H9 (cell line): Measurements from ENCODE around the gene TTC33. TPM values are rescaled to one million over a fixed set of nuclear protein-coding genes. Genes with fewer than 3 reads are reported as not detected.

ENCODE experiments used
- DNase-seq: peaks from one replicate; pipeline ENCODE4 v3.0.0-alpha.2; 2017
- H2AFZ ChIP-seq: one replicate; pipeline ENCODE4 v1.6.1; 2013; ENCODE audit warnings: mild to moderate bottlenecking, low read length, control low read depth, moderate library complexity
- H2AK5ac ChIP-seq: 2 replicates; pipeline ENCODE4 v1.6.1; 2013; ENCODE audit warnings: low read length, control low read depth, mixed read lengths; ENCODE audit not compliant: insufficient read length
- H2BK120ac ChIP-seq: one replicate; pipeline ENCODE4 v1.6.1; 2013; ENCODE audit warnings: low read depth, mild to moderate bottlenecking, low read length, control low read depth, inconsistent platforms; ENCODE audit not compliant: poor library complexity, severe bottlenecking
- H2BK12ac ChIP-seq: 2 replicates; pipeline ENCODE4 v1.6.1; 2013; ENCODE audit warnings: low read length, control low read depth, mixed read lengths, low read depth; ENCODE audit not compliant: insufficient read length
- H2BK15ac ChIP-seq: 2 replicates; pipeline ENCODE4 v1.6.1; 2013; ENCODE audit warnings: low read depth, low read length, control low read depth
- H2BK20ac ChIP-seq: one replicate; pipeline ENCODE4 v1.6.1; 2013; ENCODE audit warnings: low read depth, mild to moderate bottlenecking, low read length, control low read depth, inconsistent platforms; ENCODE audit not compliant: poor library complexity, severe bottlenecking
- H2BK5ac ChIP-seq: 2 replicates; pipeline ENCODE4 v1.6.1; 2013; ENCODE audit warnings: low read length, control low read depth, mixed read lengths; ENCODE audit not compliant: insufficient read length
- H3K14ac ChIP-seq: 2 replicates; pipeline ENCODE4 v1.6.1; 2013; ENCODE audit warnings: low read length, control low read depth; ENCODE audit not compliant: insufficient read depth
- H3K18ac ChIP-seq: 2 replicates; pipeline ENCODE4 v1.6.1; 2013; ENCODE audit warnings: low read depth, mild to moderate bottlenecking, mixed read lengths, low read length, control low read depth; ENCODE audit not compliant: insufficient read length
- H3K23ac ChIP-seq: 2 replicates; pipeline ENCODE4 v1.6.1; 2013; ENCODE audit warnings: low read length, control low read depth, mixed read lengths, low read depth; ENCODE audit not compliant: insufficient read length
- H3K23me2 ChIP-seq: 2 replicates; pipeline ENCODE4 v1.6.1; 2013; ENCODE audit warnings: low read depth, mild to moderate bottlenecking, mixed read lengths, low read length, control low read depth; ENCODE audit not compliant: insufficient read length, poor library complexity, severe bottlenecking
- H3K27ac ChIP-seq: 2 replicates; pipeline ENCODE4 v1.5.1; 2013; ENCODE audit warnings: low read length, control low read depth, mixed read lengths, low read depth; ENCODE audit not compliant: insufficient read length
- H3K27me3 ChIP-seq: 2 replicates; pipeline ENCODE4 v1.6.1; 2013; ENCODE audit warnings: low read length, control low read depth, inconsistent platforms; ENCODE audit not compliant: insufficient read depth
- H3K4ac ChIP-seq: 2 replicates; pipeline ENCODE4 v1.6.1; 2013; ENCODE audit warnings: low read depth, mild to moderate bottlenecking, control low read depth, inconsistent platforms, low read length, moderate library complexity
- H3K4me1 ChIP-seq: 2 replicates; pipeline ENCODE4 v1.6.1; 2013; ENCODE audit warnings: low read length, control low read depth, inconsistent platforms; ENCODE audit not compliant: insufficient read depth
- H3K4me2 ChIP-seq: 2 replicates; pipeline ENCODE4 v1.6.1; 2013; ENCODE audit warnings: low read length, control low read depth, mixed read lengths; ENCODE audit not compliant: insufficient read length, insufficient read depth
- H3K56ac ChIP-seq: 2 replicates; pipeline ENCODE4 v1.6.1; 2013; ENCODE audit warnings: low read depth, mild to moderate bottlenecking, mixed read lengths, low read length, control low read depth; ENCODE audit not compliant: insufficient read length
- H3K79me1 ChIP-seq: 2 replicates; pipeline ENCODE4 v1.6.1; 2013; ENCODE audit warnings: low read depth, mild to moderate bottlenecking, moderate library complexity, low read length, control low read depth, inconsistent platforms; ENCODE audit not compliant: insufficient read depth, poor library complexity, severe bottlenecking
- H3K79me2 ChIP-seq: 2 replicates; pipeline ENCODE4 v1.6.1; 2013; ENCODE audit warnings: low read length, control low read depth, inconsistent platforms; ENCODE audit not compliant: insufficient read depth
- H3K9ac ChIP-seq: 2 replicates; pipeline ENCODE4 v1.6.1; 2013; ENCODE audit warnings: low read length, control low read depth, mixed read lengths; ENCODE audit not compliant: insufficient read length; ENCODE audit errors: extremely low read depth
- H3K9me3 ChIP-seq: one replicate; pipeline ENCODE4 v1.6.1; 2013; ENCODE audit warnings: low read depth, low read length, inconsistent platforms; ENCODE audit not compliant: control insufficient read depth
- H3T11ph ChIP-seq: one replicate; pipeline ENCODE4 v1.6.1; 2013; ENCODE audit warnings: mild to moderate bottlenecking, low read length, control low read depth, inconsistent platforms
- H4K20me1 ChIP-seq: one replicate; pipeline ENCODE4 v1.6.1; 2013; ENCODE audit not compliant: control insufficient read depth, insufficient read length, insufficient read depth
- H4K5ac ChIP-seq: 2 replicates; pipeline ENCODE4 v1.6.1; 2013; ENCODE audit warnings: low read depth, mild to moderate bottlenecking, mixed read lengths, low read length, control low read depth; ENCODE audit not compliant: insufficient read length
- H4K8ac ChIP-seq: replicated peaks from 2 replicates; pipeline ENCODE4 v1.6.1; 2013; ENCODE audit warnings: low read length, control low read depth, mixed read lengths, low read depth; ENCODE audit not compliant: insufficient read length
- H4K91ac ChIP-seq: 2 replicates; pipeline ENCODE4 v1.6.1; 2013; ENCODE audit warnings: low read depth, mild to moderate bottlenecking, moderate library complexity, mixed read lengths, low read length, control low read depth; ENCODE audit not compliant: insufficient read length
- H3K27ac Mint-ChIP-seq, 3 experiments: 2 replicates in 2 of 3; 3 replicates in 1 of 3; pipeline ENCODE4 v1.8.0; 2020 to 2021; ENCODE audit warnings: mixed read lengths in 3 of 3, mild to moderate bottlenecking in 1 of 3, moderate library complexity in 1 of 3
- H3K27me3 Mint-ChIP-seq: 2 replicates; pipeline ENCODE4 v1.8.0; 2021; ENCODE audit warnings: low read depth, mild to moderate bottlenecking, moderate library complexity, mixed read lengths
- H3K36me3 Mint-ChIP-seq, 3 experiments: 2 replicates in 2 of 3; 3 replicates in 1 of 3; pipeline ENCODE4 v1.8.0; 2020 to 2021; ENCODE audit warnings: low read depth in 3 of 3, mixed read lengths in 3 of 3; ENCODE audit not compliant: insufficient read depth in 1 of 3
- H3K4me1 Mint-ChIP-seq, 2 experiments: 2 replicates each; pipeline ENCODE4 v1.8.0; 2020; ENCODE audit warnings: mixed read lengths in 2 of 2
- H3K4me3 Mint-ChIP-seq, 2 experiments: 2 replicates in 1 of 2; 3 replicates in 1 of 2; pipeline ENCODE4 v1.8.0; 2020 to 2021; ENCODE audit warnings: mild to moderate bottlenecking in 2 of 2, mixed read lengths in 2 of 2, moderate library complexity in 1 of 2
- H3K9me3 Mint-ChIP-seq, 2 experiments: 2 replicates in 1 of 2; 3 replicates in 1 of 2; pipeline ENCODE4 v1.8.0; 2020; ENCODE audit warnings: mild to moderate bottlenecking in 2 of 2, mixed read lengths in 2 of 2, moderate library complexity in 1 of 2
- CTCF ChIP-seq: fragments of 200-600 bp; sonication (generic); conservative IDR thresholded peaks from 3 replicates; pipeline ENCODE4 v1.8.0; 2021; ENCODE audit warnings: antibody characterized with exemption, mild to moderate bottlenecking
- WGBS: extraction: QIAGEN DNeasy Blood & Tissue Kit; methylation state at CpG from one replicate; pipeline ENCODE4 v1.1.7; 2013; ENCODE audit warnings: missing lambda C conversion rate, low lambda C conversion rate, mixed read lengths; ENCODE audit not compliant: insufficient read length; ENCODE audit errors: extremely low coverage; 5-methylcytosine and 5-hydroxymethylcytosine counted together
- total RNA-seq: library from RNA; stranded (reverse); gene quantifications from 2 replicates; pipeline ENCODE4 v1.2.1, GENCODE V29; 2021

TTC33 gene
- total RNA-seq, 1 experiment from 2014 or later = 7.3 TPM

- H3K23ac ChIP-seq = no peak overlapping the region
- no peak overlapping the region for H2AFZ ChIP-seq
- DNase-seq = no peak
- no peaks in the 10 kb centered on the region for H3K27me3 Mint-ChIP-seq
- H3K56ac ChIP-seq = no peak overlapping the region
- H3K9ac ChIP-seq = no peak overlapping the region
- H4K91ac ChIP-seq = no peak overlapping the region
- H3K79me1 ChIP-seq = no peaks in the 10 kb centered on the region
- H3K79me2 ChIP-seq = 0 out of 2 replicates have a peak, but pooled peaks cover 1% of the 10 kb centered on the region
- H3K4me1 ChIP-seq = no peaks in the 10 kb centered on the region
- H3K23me2 ChIP-seq = no peaks in the 10 kb centered on the region
- no peak overlapping the region for H2BK5ac ChIP-seq
- no peak overlapping the region for H3K4ac ChIP-seq
- no peaks in the 10 kb centered on the region for H3K27me3 ChIP-seq
- no peak overlapping the region for H2BK15ac ChIP-seq
- H3K18ac ChIP-seq = no peak overlapping the region
- H3K9me3 ChIP-seq = no peaks in the 10 kb centered on the region
- no peak overlapping the region for H3T11ph ChIP-seq
- H2BK12ac ChIP-seq = no peak overlapping the region
- no peaks in the 10 kb centered on the region for H3K4me1 Mint-ChIP-seq
- peak; percentile 82 for TF ChIP-seq CTCF
- no peak overlapping the region for H3K14ac ChIP-seq
- H3K36me3 Mint-ChIP-seq = peaks cover 4 to 13% (median 7%) of the 10 kb centered on the region in 3 experiments; a peak in 5 of 7 replicates
- H3K9me3 Mint-ChIP-seq = no peaks in the 10 kb centered on the region
- H2BK120ac ChIP-seq = no peak overlapping the region
- no peak overlapping the region for H3K4me2 ChIP-seq
- no peak overlapping the region for H2AK5ac ChIP-seq
- no CpG with 5 or more reads among the region's 1 CpG for WGBS
- H4K5ac ChIP-seq = no peak overlapping the region
- H3K27ac Mint-ChIP-seq = no peak overlapping the region
- H3K4me3 Mint-ChIP-seq = no peak overlapping the region
- no peak overlapping the region for H3K27ac ChIP-seq
- no peak overlapping the region for H4K8ac ChIP-seq
- H2BK20ac ChIP-seq = no peak overlapping the region
- H4K20me1 ChIP-seq = no peaks in the 10 kb centered on the region
Observed at GRCh38 chr5:40736103-40736875, 19.5 kb downstream of the TTC33 start.
